NT2/D1 (cell line): ENCODE results near the gene MIEF1.

Experiments used
- DNase-seq: peaks from one replicate; pipeline ENCODE4 v3.0.0-alpha.2; 2011; ENCODE audit warnings: low read depth, low spot score
- H3K27me3 ChIP-seq: 2 replicates; pipeline ENCODE4 v1.6.0; 2011; ENCODE audit warnings: mild to moderate bottlenecking; ENCODE audit not compliant: insufficient read length, insufficient read depth
- H3K36me3 ChIP-seq: 2 replicates; pipeline ENCODE4 v1.6.1; 2011; ENCODE audit warnings: mild to moderate bottlenecking, low read length, mixed read lengths; ENCODE audit not compliant: insufficient read depth, insufficient read length
- H3K4me1 ChIP-seq: 2 replicates; pipeline ENCODE4 v1.5.1; 2011; ENCODE audit not compliant: insufficient read depth, insufficient read length
- H3K4me3 ChIP-seq: 2 replicates; pipeline ENCODE4 v1.5.1; 2011; ENCODE audit warnings: low read depth; ENCODE audit not compliant: insufficient read length
- H3K9ac ChIP-seq: 2 replicates; pipeline ENCODE4 v1.6.0; 2011; ENCODE audit warnings: low read depth; ENCODE audit not compliant: insufficient read length
- H3K9me3 ChIP-seq: 2 replicates; pipeline ENCODE4 v1.5.1; 2011; ENCODE audit warnings: mild to moderate bottlenecking, low read length; ENCODE audit not compliant: insufficient read depth
- SUZ12 ChIP-seq: IDR thresholded peaks from 2 replicates; pipeline ENCODE4 v1.6.1; 2011; ENCODE audit not compliant: insufficient read length, insufficient read depth; ENCODE audit errors: extremely low read depth
- YY1 ChIP-seq: IDR thresholded peaks from 2 replicates; pipeline ENCODE4 v1.6.1; 2011; ENCODE audit not compliant: insufficient read length, insufficient read depth
- ZNF274 ChIP-seq: IDR thresholded peaks from 2 replicates; pipeline ENCODE4 v1.6.1; 2011; ENCODE audit warnings: mild to moderate bottlenecking, low read depth, low read length

Gene MIEF1

DNA sequence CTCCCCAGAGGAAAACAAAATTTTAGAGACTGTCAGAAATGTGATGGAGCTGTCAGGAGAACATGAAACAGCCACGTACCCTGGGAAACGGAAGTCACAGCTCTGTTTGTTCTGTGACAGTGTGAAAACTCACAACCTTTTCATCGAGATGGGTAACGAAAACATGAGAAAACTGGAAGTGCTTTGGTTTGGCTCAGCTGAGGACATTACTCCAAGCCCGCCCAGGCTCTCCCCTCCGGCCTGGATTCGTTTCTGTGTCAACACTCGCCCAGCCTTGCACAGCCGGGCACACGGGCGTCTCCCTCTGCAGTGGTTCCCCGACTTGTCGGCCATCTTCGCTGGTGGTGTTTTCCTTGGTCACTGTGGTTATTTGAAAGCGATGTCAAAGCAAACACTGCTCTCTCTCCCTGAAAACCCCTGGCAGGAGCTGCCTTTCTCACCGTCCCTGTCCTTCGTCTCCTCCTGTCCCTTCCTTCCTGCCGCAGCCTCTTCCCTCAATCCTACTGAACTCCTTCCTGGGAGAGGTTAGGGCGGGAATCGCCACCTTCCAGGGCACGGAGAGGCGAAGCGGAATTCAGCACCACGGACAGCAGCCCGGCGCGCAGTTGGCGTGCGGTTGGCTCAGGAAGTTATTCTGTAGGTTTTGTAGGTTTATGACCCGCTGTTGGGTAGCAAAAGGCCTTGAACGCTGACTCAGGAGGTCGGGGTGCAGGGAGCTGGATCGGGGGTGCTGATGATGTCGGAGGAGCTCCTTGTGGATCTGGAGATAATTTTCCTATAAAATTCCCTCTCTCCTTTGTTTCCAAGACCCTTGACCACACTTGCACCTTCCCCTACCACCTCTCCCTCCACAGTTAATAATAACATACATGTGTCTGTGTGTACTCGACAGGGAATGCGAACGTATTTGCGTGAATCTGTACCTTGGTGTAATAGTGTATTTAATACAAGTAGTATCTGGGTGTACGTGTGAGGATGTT lies 43.6 kb downstream of the MIEF1 start:
- Histone ChIP-seq H3K27me3 (peaks cover 22% of the 10 kb centered on the region), H3K36me3 (no peaks in the 10 kb centered on the region), H3K4me3 (no peak overlapping the region), H3K4me1 (no peaks in the 10 kb centered on the region), H3K9ac (no peak overlapping the region), H3K9me3 (no peaks in the 10 kb centered on the region)
- peak; percentile 63 for DNase-seq
- TF ChIP-seq YY1 (no peak), ZNF274 (no peak), SUZ12 (no peak)

DNA sequence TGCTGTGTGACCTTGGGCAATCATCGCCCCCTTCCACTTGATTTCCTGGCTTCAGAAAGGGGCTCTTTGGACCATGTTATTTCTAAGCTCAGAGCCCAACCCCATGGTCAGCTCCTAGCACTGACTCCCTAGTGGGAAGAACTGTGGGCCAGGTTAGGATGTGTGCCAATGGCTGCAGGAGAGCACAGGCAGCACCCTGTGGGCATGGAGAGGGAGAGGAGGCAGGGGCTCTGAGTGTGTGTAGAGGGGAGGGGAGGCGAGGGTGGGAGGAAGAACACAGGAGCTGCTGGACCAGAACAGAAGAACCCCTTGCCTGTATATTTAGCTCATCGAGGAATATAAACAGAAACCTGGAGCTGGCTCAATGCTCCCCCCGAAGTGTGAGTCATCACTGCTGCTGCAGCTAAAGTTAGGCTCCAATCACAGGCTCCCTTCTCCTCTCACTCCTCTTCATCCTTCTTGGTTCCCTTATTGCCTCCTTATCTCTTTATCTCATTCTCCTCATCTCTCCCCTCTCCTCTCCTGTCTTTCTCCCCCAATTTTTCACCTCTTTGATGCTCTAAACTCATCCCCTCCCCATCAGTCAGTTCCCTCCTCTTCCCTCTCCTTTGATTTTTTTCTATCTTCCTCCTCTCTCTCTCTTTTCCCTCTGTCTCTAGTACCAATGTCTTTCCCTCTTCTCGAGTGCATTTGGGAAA lies 44.9 kb downstream of the MIEF1 start:
- no peaks in the 10 kb centered on the region for H3K4me1 ChIP-seq
- H3K27me3 ChIP-seq: peaks cover 24% of the 10 kb centered on the region
- TF ChIP-seq SUZ12: no peak
- TF ChIP-seq ZNF274: no peak
- no peak for DNase-seq
- no peak overlapping the region for H3K9ac ChIP-seq
- H3K9me3 ChIP-seq: no peaks in the 10 kb centered on the region
- no peaks in the 10 kb centered on the region for H3K36me3 ChIP-seq
- H3K4me3 ChIP-seq: no peak overlapping the region

DNA sequence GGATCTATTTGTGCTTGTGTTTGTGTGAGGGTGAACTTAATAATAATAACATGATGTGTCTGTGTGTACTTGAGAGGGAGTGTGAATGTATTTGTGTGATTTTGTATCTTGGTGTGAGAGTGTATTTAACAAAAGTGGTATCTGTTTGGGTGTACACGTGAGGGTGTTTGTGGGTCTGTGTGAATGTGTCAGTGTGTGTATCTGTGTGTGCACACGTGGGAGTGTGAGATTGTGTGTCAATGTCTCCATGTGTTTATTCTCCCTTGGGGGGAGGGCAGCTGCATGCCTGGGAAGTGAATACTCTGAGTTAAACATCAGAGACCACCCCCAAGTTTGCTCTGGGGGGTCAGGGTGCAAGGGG lies 45.5 kb downstream of the MIEF1 start:
- TF ChIP-seq ZNF274 (no peak), YY1 (no peak), SUZ12 (no peak)
- H3K27me3 ChIP-seq: peaks cover 24% of the 10 kb centered on the region
- no peak overlapping the region for H3K4me3 ChIP-seq
- no peaks in the 10 kb centered on the region for H3K36me3 ChIP-seq
- DNase-seq: no peak
- no peak overlapping the region for H3K9ac ChIP-seq
- no peaks in the 10 kb centered on the region for H3K9me3 ChIP-seq
- H3K4me1 ChIP-seq: no peaks in the 10 kb centered on the region

DNA sequence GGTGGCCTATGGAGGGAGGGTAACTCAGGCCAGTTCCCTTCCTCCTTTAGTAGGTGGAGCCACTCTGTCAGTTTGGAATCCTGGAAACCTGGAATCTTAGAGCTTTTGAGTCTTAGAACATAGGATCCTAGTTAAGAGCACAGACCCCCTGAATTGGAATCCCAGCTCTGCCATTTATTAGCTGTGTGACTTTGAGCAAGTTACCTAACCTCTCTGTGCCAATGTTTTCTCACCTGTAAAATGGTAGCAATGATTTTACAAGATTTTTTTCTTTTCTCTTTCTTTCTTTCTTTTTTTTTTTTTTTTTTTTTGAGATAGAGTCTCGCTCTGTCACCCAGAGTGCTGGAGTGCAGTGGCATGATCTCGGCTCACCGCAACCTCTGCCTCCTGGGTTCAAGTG lies 51.3 kb downstream of the MIEF1 start:
- peaks cover 32% of the 10 kb centered on the region for H3K27me3 ChIP-seq
- TF ChIP-seq YY1 (no peak), SUZ12 (no peak), ZNF274 (no peak)
- H3K36me3 ChIP-seq: no peaks in the 10 kb centered on the region
- peaks cover 4% of the 10 kb centered on the region for H3K4me1 ChIP-seq
- H3K4me3 ChIP-seq: no peak overlapping the region
- no peak for DNase-seq
- no peak overlapping the region for H3K9ac ChIP-seq
- no peaks in the 10 kb centered on the region for H3K9me3 ChIP-seq

DNA sequence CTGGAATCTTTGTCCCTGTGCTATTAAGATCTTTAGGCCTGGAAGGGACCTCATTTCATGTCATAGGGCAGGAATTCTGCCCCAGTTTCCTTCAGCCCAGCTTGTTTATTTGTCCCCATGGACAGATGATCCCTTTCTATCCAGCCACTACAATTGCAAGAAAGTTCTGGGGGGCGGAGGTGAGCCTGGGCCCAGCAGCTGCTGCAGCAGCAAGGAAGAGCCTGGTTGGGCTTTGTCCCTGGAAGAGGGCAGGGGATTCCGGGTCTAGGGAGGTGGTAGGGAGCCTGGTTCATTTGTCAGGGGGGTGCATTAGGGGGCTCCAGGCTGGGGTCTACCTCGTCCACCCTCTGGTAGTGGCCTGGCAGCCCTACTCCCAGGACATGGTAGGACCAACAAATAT lies 52.1 kb downstream of the MIEF1 start:
- Histone ChIP-seq H3K27me3 (peaks cover 40% of the 10 kb centered on the region), H3K9me3 (no peaks in the 10 kb centered on the region), H3K9ac (no peak overlapping the region), H3K4me1 (peaks cover 7% of the 10 kb centered on the region), H3K36me3 (no peaks in the 10 kb centered on the region), H3K4me3 (no peak overlapping the region)
- TF ChIP-seq YY1: no peak
- TF ChIP-seq SUZ12: no peak
- TF ChIP-seq ZNF274: no peak
- DNase-seq: no peak

DNA sequence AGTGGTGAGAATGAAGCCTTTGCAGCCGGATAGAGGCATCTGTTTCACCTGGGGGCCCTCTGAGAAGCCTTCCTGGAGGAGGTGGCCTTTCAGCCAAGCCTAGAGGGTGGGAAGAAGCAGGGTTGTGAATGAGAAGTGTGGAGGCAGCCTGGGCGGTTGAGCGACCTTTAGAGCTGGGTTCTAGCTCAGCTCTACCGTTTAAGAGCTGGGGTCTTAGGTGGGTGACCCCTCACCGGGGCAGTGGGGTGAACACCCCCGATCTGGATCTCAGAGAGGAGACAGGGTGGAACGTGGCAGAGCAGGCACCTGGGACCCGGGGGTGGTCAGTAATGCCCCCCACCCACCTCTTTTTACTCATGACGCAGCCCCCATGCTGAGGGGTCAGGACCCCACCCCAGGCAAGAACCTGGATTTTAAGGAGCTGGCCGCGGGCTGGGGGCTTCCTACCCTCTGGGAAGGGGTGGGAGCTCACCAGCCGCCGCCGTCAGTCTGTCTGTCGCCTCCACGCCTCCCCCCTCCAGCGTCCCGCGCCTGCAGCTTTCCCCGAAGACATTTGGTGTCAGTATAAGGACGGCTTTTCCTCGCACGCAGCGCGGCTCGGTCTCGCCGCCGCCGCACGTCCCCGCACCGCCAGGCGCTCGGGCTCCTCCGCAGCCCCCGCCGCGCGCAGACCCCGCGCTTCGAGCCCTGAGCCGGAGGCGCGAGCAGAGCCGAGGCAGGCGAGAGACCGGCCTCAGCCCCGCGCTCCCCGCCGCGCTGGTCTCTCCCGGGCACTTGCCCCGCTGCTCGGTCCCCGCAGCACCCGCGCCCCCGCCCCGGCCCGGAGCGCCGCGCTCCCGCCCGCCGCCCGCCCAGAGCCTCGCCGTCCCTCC lies 55.1 kb downstream of the MIEF1 start:
- no peaks in the 10 kb centered on the region for H3K36me3 ChIP-seq
- DNase-seq: no peak
- peak overlapping the region; percentile 42 for H3K9ac ChIP-seq
- peaks cover 11% of the 10 kb centered on the region for H3K4me1 ChIP-seq
- H3K4me3 ChIP-seq: peak overlapping the region; percentile 34
- TF ChIP-seq SUZ12: no peak
- peaks cover 38% of the 10 kb centered on the region for H3K27me3 ChIP-seq
- no peaks in the 10 kb centered on the region for H3K9me3 ChIP-seq

- TF ChIP-seq ZNF274 (no peak), SUZ12 (no peak), YY1 (no peak)
- peaks cover 38% of the 10 kb centered on the region for H3K27me3 ChIP-seq
- H3K9ac ChIP-seq: no peak overlapping the region
- no peaks in the 10 kb centered on the region for H3K9me3 ChIP-seq
- no peak overlapping the region for H3K4me3 ChIP-seq
- H3K36me3 ChIP-seq: no peaks in the 10 kb centered on the region
- DNase-seq: no peak
- H3K4me1 ChIP-seq: peaks cover 11% of the 10 kb centered on the region
Measured at GRCh38 chr22:39558254-39558727, 56.2 kb downstream of the MIEF1 start.
